Natural killer cell treated with Interleukin-12 subunit alpha and Interleukin-12 subunit beta and Interleukin-15 and Interleukin-18, amount 100 ng/mL, for 72 hours (primary cell): ENCODE results near the gene CDYL2. TPM values are rescaled to one million over a fixed set of nuclear protein-coding genes. Genes with fewer than 3 reads are reported as not detected.
"Not testable (repeated sequence)": the region's sequence is repeated elsewhere in the genome, so short reads cannot be mapped to it uniquely, and the experiment has no call there.

Experiments
- ATAC-seq, 2 donors: fragments of 150-1000 bp; cut with Tn5 transposase in 1 of 2; sonication (Bioruptor Pico), chemical (Tn5 transposase) in 1 of 2; 2 replicates each; pipeline ENCODE4 v1.10.0; 2021
- DNase-seq: peaks from one replicate; pipeline ENCODE4 v3.0.0; 2022; ENCODE audit warnings: low spot score
- H3K27ac Mint-ChIP-seq, 2 donors: 1 replicate in 1 of 2; 2 replicates in 1 of 2; pipeline ENCODE4 v1.8.0; 2022; ENCODE audit warnings: mixed read lengths in 2 of 2, mild to moderate bottlenecking in 1 of 2, moderate library complexity in 1 of 2
- H3K27me3 Mint-ChIP-seq, 2 donors: 1 replicate in 1 of 2; 2 replicates in 1 of 2; pipeline ENCODE4 v1.8.0; 2022; ENCODE audit warnings: mixed read lengths in 2 of 2
- H3K36me3 Mint-ChIP-seq: one replicate; pipeline ENCODE4 v1.8.0; 2022; ENCODE audit warnings: mixed read lengths
- H3K4me1 Mint-ChIP-seq, 2 donors: 1 replicate in 1 of 2; 2 replicates in 1 of 2; pipeline ENCODE4 v1.8.0; 2022; ENCODE audit warnings: low read depth in 2 of 2, mixed read lengths in 2 of 2, mild to moderate bottlenecking in 1 of 2
- H3K4me3 Mint-ChIP-seq: one replicate; pipeline ENCODE4 v1.8.0; 2022; ENCODE audit warnings: mixed read lengths
- H3K9me3 Mint-ChIP-seq: 2 replicates; pipeline ENCODE4 v1.8.0; 2022; ENCODE audit warnings: mixed read lengths
- total RNA-seq, 2 donors: library from RNA; stranded (reverse); gene quantifications; one replicate each; pipeline ENCODE4 v1.2.3, GENCODE V29; 2022

CDYL2 gene
- total RNA-seq, 2 donors from 2014 or later: 15.8 to 114 TPM

- DNase-seq: no peak
- peak overlapping the region; percentile 90 for H3K4me3 Mint-ChIP-seq
- H3K36me3 Mint-ChIP-seq: peaks cover 4% of the 10 kb centered on the region
- H3K27me3 Mint-ChIP-seq: peaks cover 7 to 31% of the 10 kb centered on the region in 2 donors
- H3K27ac Mint-ChIP-seq: peak overlapping the region in 1 of 2 donors; percentile 51
- H3K4me1 Mint-ChIP-seq: peaks cover 16 to 36% of the 10 kb centered on the region in 2 donors
- H3K9me3 Mint-ChIP-seq: no peaks in the 10 kb centered on the region
- ATAC-seq: peak; percentile 12 to 66
These were observed 2.3 kb downstream of the CDYL2 start for GRCh38 chr16:80802138-80802537.

- H3K27me3 Mint-ChIP-seq: peaks cover 0 to 8% of the 10 kb centered on the region in 2 donors
- H3K4me1 Mint-ChIP-seq: peaks cover 0 to 26% of the 10 kb centered on the region in 2 donors
- peaks cover 5% of the 10 kb centered on the region for H3K9me3 Mint-ChIP-seq
- H3K36me3 Mint-ChIP-seq: no peaks in the 10 kb centered on the region
- H3K27ac Mint-ChIP-seq: no peak overlapping the region
- ATAC-seq: no peak
- no peak overlapping the region for H3K4me3 Mint-ChIP-seq
- no peak for DNase-seq
These were observed 10.3 kb downstream of the CDYL2 start for GRCh38 chr16:80794071-80794470.

GRCh38 chr16:80792031-80792430, 12.4 kb downstream of the CDYL2 start:
- ATAC-seq (no peak), DNase-seq (no peak)
- Mint-ChIP-seq H3K9me3 (peaks cover 5% of the 10 kb centered on the region), H3K36me3 (no peaks in the 10 kb centered on the region), H3K4me1 (peaks cover 0 to 25% of the 10 kb centered on the region in 2 donors), H3K27ac (no peak overlapping the region), H3K27me3 (peaks cover 0 to 8% of the 10 kb centered on the region in 2 donors), H3K4me3 (no peak overlapping the region)

- Mint-ChIP-seq H3K4me3 (no peak overlapping the region), H3K9me3 (no peaks in the 10 kb centered on the region), H3K36me3 (no peaks in the 10 kb centered on the region), H3K27me3 (peaks cover 0 to 3% of the 10 kb centered on the region in 2 donors), H3K4me1 (peaks cover 0 to 19% of the 10 kb centered on the region in 2 donors), H3K27ac (no peak overlapping the region)
- ATAC-seq (no peak), DNase-seq (no peak)
These were observed 13.0 kb downstream of the CDYL2 start for GRCh38 chr16:80791411-80791810.

- no peak overlapping the region for H3K4me3 Mint-ChIP-seq
- H3K27me3 Mint-ChIP-seq: peaks cover 0 to 3% of the 10 kb centered on the region in 2 donors
- no peak for ATAC-seq
- no peak overlapping the region for H3K27ac Mint-ChIP-seq
- DNase-seq: no peak
- H3K4me1 Mint-ChIP-seq: peaks cover 0 to 15% of the 10 kb centered on the region in 2 donors
- peaks cover 5% of the 10 kb centered on the region for H3K36me3 Mint-ChIP-seq
- no peaks in the 10 kb centered on the region for H3K9me3 Mint-ChIP-seq
These were observed 13.6 kb downstream of the CDYL2 start for GRCh38 chr16:80790751-80791150.

- H3K4me3 Mint-ChIP-seq: no peak overlapping the region
- peaks cover 4% of the 10 kb centered on the region for H3K9me3 Mint-ChIP-seq
- no peak for ATAC-seq
- H3K36me3 Mint-ChIP-seq: peaks cover 16% of the 10 kb centered on the region
- peaks cover 0 to 6% of the 10 kb centered on the region in 2 donors for H3K27me3 Mint-ChIP-seq
- no peak overlapping the region for H3K27ac Mint-ChIP-seq
- peaks cover 0 to 13% of the 10 kb centered on the region in 2 donors for H3K4me1 Mint-ChIP-seq
- DNase-seq: no peak
These were observed 16.4 kb downstream of the CDYL2 start for GRCh38 chr16:80788027-80788426.

- H3K4me1 Mint-ChIP-seq, H3K27me3 Mint-ChIP-seq, H3K9me3 Mint-ChIP-seq, H3K27ac Mint-ChIP-seq, DNase-seq, ATAC-seq, H3K4me3 Mint-ChIP-seq: not testable (repeated sequence)
- peaks cover 27% of the 10 kb centered on the region for H3K36me3 Mint-ChIP-seq
These were observed 17.8 kb downstream of the CDYL2 start for GRCh38 chr16:80786561-80786960.

- Mint-ChIP-seq H3K27me3 (peaks cover 0 to 3% of the 10 kb centered on the region in 2 donors), H3K4me3 (no peak overlapping the region), H3K36me3 (peaks cover 37% of the 10 kb centered on the region), H3K27ac (no peak overlapping the region), H3K9me3 (peaks cover 8% of the 10 kb centered on the region), H3K4me1 (peaks cover 0 to 6% of the 10 kb centered on the region in 2 donors)
- ATAC-seq (no peak), DNase-seq (no peak)
These were observed 19.4 kb downstream of the CDYL2 start for GRCh38 chr16:80784951-80785350.

GRCh38 chr16:80778703-80779102, 25.7 kb downstream of the CDYL2 start:
- peaks cover 27% of the 10 kb centered on the region for H3K36me3 Mint-ChIP-seq
- DNase-seq (no peak), ATAC-seq (no peak)
- H3K4me1 Mint-ChIP-seq: no peaks in the 10 kb centered on the region
- no peak overlapping the region for H3K27ac Mint-ChIP-seq
- H3K4me3 Mint-ChIP-seq: no peak overlapping the region
- peaks cover 4% of the 10 kb centered on the region for H3K9me3 Mint-ChIP-seq
- H3K27me3 Mint-ChIP-seq: peaks cover 0 to 13% of the 10 kb centered on the region in 2 donors

GRCh38 chr16:80776856-80777255, 27.5 kb downstream of the CDYL2 start:
- peaks cover 16% of the 10 kb centered on the region for H3K36me3 Mint-ChIP-seq
- H3K27me3 Mint-ChIP-seq: peaks cover 0 to 14% of the 10 kb centered on the region in 2 donors
- no peak overlapping the region for H3K4me3 Mint-ChIP-seq
- H3K27ac Mint-ChIP-seq: no peak overlapping the region
- no peaks in the 10 kb centered on the region for H3K4me1 Mint-ChIP-seq
- H3K9me3 Mint-ChIP-seq: no peaks in the 10 kb centered on the region
- DNase-seq (no peak), ATAC-seq (no peak)

GRCh38 chr16:80775450-80775849, 28.9 kb downstream of the CDYL2 start:
- Mint-ChIP-seq H3K27me3 (peaks cover 0 to 16% of the 10 kb centered on the region in 2 donors), H3K9me3 (no peaks in the 10 kb centered on the region), H3K27ac (no peak overlapping the region), H3K36me3 (peaks cover 7% of the 10 kb centered on the region), H3K4me3 (no peak overlapping the region), H3K4me1 (no peaks in the 10 kb centered on the region)
- no peak for ATAC-seq
- no peak for DNase-seq

GRCh38 chr16:80766798-80767197, 37.6 kb downstream of the CDYL2 start:
- H3K36me3 Mint-ChIP-seq: peaks cover 4% of the 10 kb centered on the region
- no peak overlapping the region for H3K4me3 Mint-ChIP-seq
- no peak overlapping the region for H3K27ac Mint-ChIP-seq
- DNase-seq: no peak
- peaks cover 0 to 8% of the 10 kb centered on the region in 2 donors for H3K4me1 Mint-ChIP-seq
- H3K27me3 Mint-ChIP-seq: peaks cover 0 to 2% of the 10 kb centered on the region in 2 donors
- no peaks in the 10 kb centered on the region for H3K9me3 Mint-ChIP-seq
- no peak for ATAC-seq

- H3K27ac Mint-ChIP-seq: peak overlapping the region in 1 of 2 donors; percentile 72
- no peaks in the 10 kb centered on the region for H3K36me3 Mint-ChIP-seq
- H3K9me3 Mint-ChIP-seq: no peaks in the 10 kb centered on the region
- H3K4me1 Mint-ChIP-seq: peaks cover 0 to 7% of the 10 kb centered on the region in 2 donors
- H3K27me3 Mint-ChIP-seq: no peaks in the 10 kb centered on the region
- H3K4me3 Mint-ChIP-seq: peak overlapping the region; percentile 48
- no peak for DNase-seq
- ATAC-seq: peak in 1 of 2 donors; percentile 81
These were observed 44.8 kb downstream of the CDYL2 start for GRCh38 chr16:80759419-80760162.

GRCh38 chr16:80754476-80754875, 49.9 kb downstream of the CDYL2 start:
- no peak overlapping the region for H3K27ac Mint-ChIP-seq
- H3K9me3 Mint-ChIP-seq: no peaks in the 10 kb centered on the region
- no peak for ATAC-seq
- H3K4me3 Mint-ChIP-seq: no peak overlapping the region
- DNase-seq: no peak
- H3K27me3 Mint-ChIP-seq: peaks cover 0 to 5% of the 10 kb centered on the region in 2 donors
- H3K4me1 Mint-ChIP-seq: peaks cover 0 to 27% of the 10 kb centered on the region in 2 donors
- peaks cover 6% of the 10 kb centered on the region for H3K36me3 Mint-ChIP-seq
